GM18907 (cell line): Measurements from ENCODE around the gene OBSCN.

Experiments
- ATAC-seq: cut with Tn5 transposase; IDR thresholded peaks from one replicate; pipeline ENCODE4 v1.9.1; 2021; ENCODE audit warnings: mild to moderate bottlenecking, moderate library complexity; ENCODE audit not compliant: unreplicated experiment

OBSCN gene

GRCh38 chr1:228207851-228208821 is at the start of gene OBSCN:
Gene OBSCN, plus strand, starts transcription at chr1:228208044. Its CDS starts 3,740 bp downstream, at chr1:228211784.
- no peak for ATAC-seq

- no peak for ATAC-seq
Measured at GRCh38 chr1:228158151-228159007, 49.5 kb upstream of the OBSCN start.

GRCh38 chr1:228159008-228159665 is 48.7 kb upstream of the OBSCN start:
- no peak for ATAC-seq

- no peak for ATAC-seq
Measured at GRCh38 chr1:228160201-228160761, 47.6 kb upstream of the OBSCN start.

GRCh38 chr1:228161362-228161761 is 46.5 kb upstream of the OBSCN start:
- ATAC-seq, result no peak

- ATAC-seq, result no peak
Measured at GRCh38 chr1:228161866-228162265, 46.0 kb upstream of the OBSCN start.

GRCh38 chr1:228162286-228163006 is 45.4 kb upstream of the OBSCN start:
- no peak for ATAC-seq

GRCh38 chr1:228163007-228163753 is 44.7 kb upstream of the OBSCN start:
- no peak for ATAC-seq

- no peak for ATAC-seq
Measured at GRCh38 chr1:228163776-228164519, 43.9 kb upstream of the OBSCN start.

GRCh38 chr1:228164561-228165371 is 43.1 kb upstream of the OBSCN start:
- ATAC-seq, result no peak

- ATAC-seq, result peak; percentile 86
Measured at GRCh38 chr1:228165372-228166169, 42.3 kb upstream of the OBSCN start, which contains the start of gene IBA57. Gene IBA57, plus strand, starts transcription at chr1:228165804. Its CDS starts 13 bp downstream, at chr1:228165817.

- peak; percentile 24 for ATAC-seq
Measured at GRCh38 chr1:228166170-228166936, 41.5 kb upstream of the OBSCN start.

- no peak for ATAC-seq
Measured at GRCh38 chr1:228168563-228169270, 39.1 kb upstream of the OBSCN start.

GRCh38 chr1:228169345-228169744 is 38.5 kb upstream of the OBSCN start:
- ATAC-seq, result no peak

GRCh38 chr1:228170666-228171065 is 37.2 kb upstream of the OBSCN start:
- no peak for ATAC-seq
